ENCODE measurements around the gene BEND6. TPM values are rescaled to one million over a fixed set of nuclear protein-coding genes. Genes with fewer than 3 reads are reported as not detected.

Gene BEND6
- total and polyA plus RNA-seq, 2 donors (not counting 1 experiment from before 2014, with no cell fraction given) = not detected

- intact Hi-C loops (cut with micrococcal nuclease) = no loop called here
- no peak for TF ChIP-seq EZH2 (IDR thresholded peaks at IDR 0.05; ENCODE audit: borderline replicate concordance, insufficient read depth, low read depth, low read length, poor library complexity, severe bottlenecking)
- TF ChIP-seq, protein P1, sequence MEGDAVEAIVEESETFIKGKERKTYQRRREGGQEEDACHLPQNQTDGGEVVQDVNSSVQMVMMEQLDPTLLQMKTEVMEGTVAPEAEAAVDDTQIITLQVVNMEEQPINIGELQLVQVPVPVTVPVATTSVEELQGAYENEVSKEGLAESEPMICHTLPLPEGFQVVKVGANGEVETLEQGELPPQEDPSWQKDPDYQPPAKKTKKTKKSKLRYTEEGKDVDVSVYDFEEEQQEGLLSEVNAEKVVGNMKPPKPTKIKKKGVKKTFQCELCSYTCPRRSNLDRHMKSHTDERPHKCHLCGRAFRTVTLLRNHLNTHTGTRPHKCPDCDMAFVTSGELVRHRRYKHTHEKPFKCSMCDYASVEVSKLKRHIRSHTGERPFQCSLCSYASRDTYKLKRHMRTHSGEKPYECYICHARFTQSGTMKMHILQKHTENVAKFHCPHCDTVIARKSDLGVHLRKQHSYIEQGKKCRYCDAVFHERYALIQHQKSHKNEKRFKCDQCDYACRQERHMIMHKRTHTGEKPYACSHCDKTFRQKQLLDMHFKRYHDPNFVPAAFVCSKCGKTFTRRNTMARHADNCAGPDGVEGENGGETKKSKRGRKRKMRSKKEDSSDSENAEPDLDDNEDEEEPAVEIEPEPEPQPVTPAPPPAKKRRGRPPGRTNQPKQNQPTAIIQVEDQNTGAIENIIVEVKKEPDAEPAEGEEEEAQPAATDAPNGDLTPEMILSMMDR (IDR thresholded peaks at IDR 0.05) = no peak
- H3K4me3 ChIP-seq (ENCODE audit: control extremely low read depth in 1 of 5, extremely low read depth in 1 of 5, insufficient read depth in 1 of 5, low read depth in 2 of 5, low read length in 4 of 5) = no peak overlapping the region
- no peak overlapping the region for H3K4me2 ChIP-seq (replicated peaks; ENCODE audit: low read depth, low read length, poor library complexity, severe bottlenecking)
- H3K27ac ChIP-seq (ENCODE audit: low read length in 2 of 2) = no peak overlapping the region
- Mint-ChIP-seq H3K4me1 (no peaks in the 10 kb centered on the region), H3K9me3 (ENCODE audit: insufficient read depth) (no peaks in the 10 kb centered on the region), H3K27me3 (peaks cover 9% of the 10 kb centered on the region), H3K4me3 (no peak overlapping the region), H3K27ac (no peak overlapping the region)
- ChIA-PET POLR2A (no interaction called here), CTCF (interaction anchor here (2.4 kb wide), 1 partner anchor 26 kb away, joined by 7 read pairs; no protein-coding TSS in a partner anchor)
- DNase-seq (no peak), ATAC-seq (ENCODE audit: low read depth) (no peak)
- H2AFZ ChIP-seq (ENCODE audit: insufficient read depth, low read depth, low read length, poor library complexity, severe bottlenecking) = no peak overlapping the region
- no peaks in the 10 kb centered on the region for H3K79me2 ChIP-seq (ENCODE audit: control insufficient read depth, insufficient read depth, low read length)
- no peaks in the 10 kb centered on the region for H3K4me1 ChIP-seq (ENCODE audit: control insufficient read depth in 2 of 2, insufficient read depth in 2 of 2, low read length in 2 of 2)
- H3K27me3 ChIP-seq (replicated peaks in 1 of 4; ENCODE audit: control extremely low read depth in 1 of 4, control insufficient read depth in 3 of 4, insufficient read depth in 4 of 4, low read length in 3 of 4) = no peaks in the 10 kb centered on the region
- no peak overlapping the region for H3K9ac ChIP-seq (ENCODE audit: low read length)
- no CpG with 5 or more reads among the region's 2 CpGs for WGBS (ENCODE audit: insufficient coverage)
- no peaks in the 10 kb centered on the region for H3K36me3 ChIP-seq (replicated peaks in 1 of 2; ENCODE audit: control extremely low read depth in 1 of 2, control insufficient read depth in 1 of 2, extremely low read depth in 1 of 2, insufficient read depth in 2 of 2, low read length in 1 of 2)
- no peaks in the 10 kb centered on the region for H4K20me1 ChIP-seq (ENCODE audit: control insufficient read depth, insufficient read depth, low read length, poor library complexity, severe bottlenecking)
- H3K9me3 ChIP-seq (ENCODE audit: control extremely low read depth in 1 of 3, control insufficient read depth in 2 of 3, insufficient read depth in 1 of 3, low read length in 2 of 3) = no peaks in the 10 kb centered on the region
These were observed 24.1 kb upstream of the BEND6 start for GRCh38 chr6:56930846-56931245.

DNA sequence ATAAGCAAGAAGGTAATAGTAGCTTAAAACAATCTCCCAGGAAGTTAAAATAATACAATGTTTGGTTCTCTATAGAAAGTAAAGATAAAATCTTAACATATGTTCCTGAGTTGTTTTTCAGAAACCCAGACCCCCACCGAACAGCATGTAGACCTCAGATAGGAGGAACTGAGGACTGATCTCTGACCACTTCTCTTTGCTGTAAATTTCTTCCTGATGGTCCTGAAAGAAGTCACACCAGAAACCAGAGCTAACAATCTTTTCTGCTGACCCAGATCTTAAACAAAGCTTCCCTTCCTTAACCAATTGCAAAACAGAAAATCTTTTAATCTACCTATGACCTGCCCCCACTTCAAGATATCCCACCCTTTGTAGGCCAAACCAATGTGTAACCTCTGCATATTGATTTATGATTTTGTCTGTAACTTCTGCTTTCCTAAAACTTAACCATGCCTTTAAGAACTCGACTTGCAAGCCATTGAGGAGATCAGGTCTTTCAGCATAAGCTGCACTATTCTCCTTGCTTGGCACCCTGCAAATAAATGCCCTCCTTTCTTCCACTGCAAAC, 21.9 kb upstream of the BEND6 start:
- H3K9ac ChIP-seq (ENCODE audit: low read length) = no peak overlapping the region
- POLR2A ChIA-PET = no interaction called here

More for the DNA sequence above, 21.9 kb upstream of the BEND6 start:
- H3K36me3 ChIP-seq (replicated peaks in 1 of 2; ENCODE audit: control extremely low read depth in 1 of 2, control insufficient read depth in 1 of 2, extremely low read depth in 1 of 2, insufficient read depth in 2 of 2, low read length in 1 of 2) = no peaks in the 10 kb centered on the region
- H3K27ac Mint-ChIP-seq = no peak overlapping the region
- intact Hi-C loops (cut with micrococcal nuclease) = no loop called here
- no peaks in the 10 kb centered on the region for H4K20me1 ChIP-seq (ENCODE audit: control insufficient read depth, insufficient read depth, low read length, poor library complexity, severe bottlenecking)
- no peak overlapping the region for H3K4me2 ChIP-seq (replicated peaks; ENCODE audit: low read depth, low read length, poor library complexity, severe bottlenecking)
- no peaks in the 10 kb centered on the region for H3K9me3 Mint-ChIP-seq (ENCODE audit: insufficient read depth)
- CTCF ChIA-PET = interaction anchor here (0.6 kb wide), 1 partner anchor 31 kb away, joined by 3 read pairs; no protein-coding TSS in a partner anchor
- no peak for TF ChIP-seq EZH2 (IDR thresholded peaks at IDR 0.05; ENCODE audit: borderline replicate concordance, insufficient read depth, low read depth, low read length, poor library complexity, severe bottlenecking)
- TF ChIP-seq, protein P1 (IDR thresholded peaks at IDR 0.05) = no peak
- H3K4me1 ChIP-seq (ENCODE audit: control insufficient read depth in 2 of 2, insufficient read depth in 2 of 2, low read length in 2 of 2) = no peaks in the 10 kb centered on the region
- no peak overlapping the region for H3K4me3 Mint-ChIP-seq
- DNase-seq = no peak
- H3K27ac ChIP-seq (ENCODE audit: low read length in 2 of 2) = no peak overlapping the region
- H3K9me3 ChIP-seq (ENCODE audit: control extremely low read depth in 1 of 3, control insufficient read depth in 2 of 3, insufficient read depth in 1 of 3, low read length in 2 of 3) = no peaks in the 10 kb centered on the region
- H2AFZ ChIP-seq (ENCODE audit: insufficient read depth, low read depth, low read length, poor library complexity, severe bottlenecking) = no peak overlapping the region
- no peak overlapping the region for H3K4me3 ChIP-seq (ENCODE audit: control extremely low read depth in 1 of 5, extremely low read depth in 1 of 5, insufficient read depth in 1 of 5, low read depth in 2 of 5, low read length in 4 of 5)
- H3K27me3 Mint-ChIP-seq = peaks cover 11% of the 10 kb centered on the region
- no peak for ATAC-seq (ENCODE audit: low read depth)
- no peaks in the 10 kb centered on the region for H3K27me3 ChIP-seq (replicated peaks in 1 of 4; ENCODE audit: control extremely low read depth in 1 of 4, control insufficient read depth in 3 of 4, insufficient read depth in 4 of 4, low read length in 3 of 4)
- no peaks in the 10 kb centered on the region for H3K79me2 ChIP-seq (ENCODE audit: control insufficient read depth, insufficient read depth, low read length)
- 21% methylated on average over 2 of the region's 2 CpGs for WGBS (ENCODE audit: insufficient coverage)
- no peaks in the 10 kb centered on the region for H3K4me1 Mint-ChIP-seq

Measured in B cell (primary cell).